Measurements from ENCODE around the gene PCDHA4.
"Not testable (repeated sequence)": the region's sequence is repeated elsewhere in the genome, so short reads cannot be mapped to it uniquely, and the experiment has no call there.

DNA sequence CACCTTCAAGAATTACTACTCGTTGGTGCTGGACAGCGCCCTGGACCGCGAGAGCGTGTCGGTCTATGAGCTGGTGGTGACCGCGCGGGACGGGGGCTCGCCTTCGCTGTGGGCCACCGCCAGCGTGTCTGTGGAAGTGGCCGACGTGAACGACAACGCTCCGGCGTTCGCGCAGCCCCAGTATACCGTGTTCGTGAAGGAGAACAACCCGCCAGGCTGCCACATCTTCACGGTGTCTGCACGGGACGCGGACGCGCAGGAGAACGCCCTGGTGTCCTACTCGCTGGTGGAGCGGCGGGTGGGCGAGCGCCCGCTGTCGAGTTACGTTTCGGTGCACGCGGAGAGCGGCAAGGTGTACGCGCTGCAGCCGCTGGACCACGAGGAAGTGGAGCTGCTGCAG, 16.1 kb downstream of the PCDHA4 start:
- not testable (repeated sequence) for TF ChIP-seq CTCF (conservative IDR thresholded peaks at IDR 0.05 in 1 of 2, IDR thresholded peaks at IDR 0.05 in 1 of 2; ENCODE audit: low read depth in 1 of 2, low read length in 2 of 2); EZH2 (IDR thresholded peaks at IDR 0.05; ENCODE audit: low read length, missing control alignments)
